Gastrocnemius medialis (tissue), 4 donors: Measurements from ENCODE around the gene PKP4. TPM values are rescaled to one million over a fixed set of nuclear protein-coding genes. Genes with fewer than 3 reads are reported as not detected.

Experiments used
- ATAC-seq, 2 donors: fragments of 150-250 bp; one replicate each; pipeline ENCODE4 v1.9.1; 2016
- DNase-seq, 2 donors: peaks; one replicate each; pipeline ENCODE4 v3.0.0-alpha.2; 2019
- H3K27ac ChIP-seq, 4 donors: fragments of 200-600 bp; sonication (generic); 1 replicate in 1 of 4; 2 replicates in 3 of 4; pipeline ENCODE4 v1.5.1; 2016 to 2018; ENCODE audit warnings: mild to moderate bottlenecking in 2 of 4, moderate library complexity in 1 of 4
- H3K27me3 ChIP-seq, 3 donors: fragments of 200-600 bp; sonication (generic) in 2 of 3; 1 replicate in 1 of 3; 2 replicates in 2 of 3; pipeline versions ENCODE4 v1.5.1 to v1.6.0; 2016 to 2019; ENCODE audit warnings: mild to moderate bottlenecking in 1 of 3, moderate library complexity in 1 of 3
- H3K36me3 ChIP-seq, 2 donors: fragments of 200-600 bp; sonication (generic) in 1 of 2; one replicate each; pipeline ENCODE4 v1.5.1; 2017 to 2018
- H3K4me1 ChIP-seq, 2 donors: fragments of 200-600 bp; sonication (generic) in 1 of 2; one replicate each; pipeline ENCODE4 v1.5.1; 2016 to 2017; ENCODE audit warnings: mild to moderate bottlenecking in 2 of 2
- H3K4me3 ChIP-seq, 4 donors: fragments of 200-600 bp; sonication (generic) in 3 of 4; 1 replicate in 1 of 4; 2 replicates in 3 of 4; pipeline ENCODE4 v1.5.1; 2016 to 2019; ENCODE audit warnings: mild to moderate bottlenecking in 2 of 4
- H3K9me3 ChIP-seq, 3 donors: fragments of 200-600 bp; sonication (generic) in 2 of 3; 1 replicate in 1 of 3; 2 replicates in 2 of 3; pipeline ENCODE4 v1.5.1; 2016 to 2019
- POLR2A ChIP-seq, 2 donors: fragments of 450-650 bp; IDR thresholded peaks; one replicate each; pipeline ENCODE4 v1.6.1; 2017; ENCODE audit warnings: antibody characterized with exemption in 2 of 2, mild to moderate bottlenecking in 2 of 2, moderate library complexity in 2 of 2
- in situ Hi-C, 4 donors: fragments of 200-750 bp; cut with MboI; loops; one replicate each; pipeline versions ENCODE4 v1.15.0 to v1.8.0; 2017; ENCODE audit warnings: low sequenced_read_pairs in 4 of 4
- intact Hi-C: fragments of 100-400 bp; cut with DNase I; formaldehyde crosslinking; loops from one replicate; pipeline ENCODE4 v1.15.1; 2023; ENCODE audit warnings: low total_unique reads
- total RNA-seq, 4 donors: library from RNA; depleted of rRNA; stranded (reverse); fragments of >200 nt; gene quantifications; one replicate each; pipeline versions ENCODE4 v1.1.0 to v1.2.3, GENCODE V29; 2016
- TF ChIP-seq, protein P1 (sequence below), 5 experiments: fragments of 450-650 bp in 3 of 5; fragments of 200-600 bp in 2 of 5; sonication (generic) in 2 of 5; IDR thresholded peaks in 4 of 5; conservative IDR thresholded peaks in 1 of 5; 1 replicate in 4 of 5; 2 replicates in 1 of 5; pipeline ENCODE4 v1.5.1; 2016 to 2019; ENCODE audit warnings: antibody characterized with exemption in 5 of 5, mild to moderate bottlenecking in 3 of 5, moderate library complexity in 3 of 5

The PKP4 gene
- total RNA-seq, 4 donors from 2014 or later: 15.3 to 36.0 (median 25.6) TPM

DNA sequence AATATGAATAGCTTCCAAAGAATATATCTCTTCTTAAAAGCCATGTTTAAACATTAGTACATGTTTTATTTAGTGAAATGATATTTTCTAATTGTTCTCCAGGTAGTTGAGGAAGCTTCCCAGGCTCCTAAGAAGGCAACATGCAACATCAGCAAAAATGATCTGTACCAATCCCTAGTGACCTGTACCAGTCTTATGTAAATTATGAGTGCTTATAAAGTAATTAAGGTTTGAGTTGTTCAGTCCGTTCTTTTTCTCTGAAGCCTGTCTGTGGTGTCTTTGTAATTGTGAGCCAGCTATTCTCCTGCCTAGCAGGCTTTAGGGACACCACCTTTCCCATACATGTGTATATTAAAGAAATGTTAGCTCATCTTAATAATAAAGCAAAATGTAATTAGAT, 98.2 kb downstream of the PKP4 start:
- TF ChIP-seq, protein P1, sequence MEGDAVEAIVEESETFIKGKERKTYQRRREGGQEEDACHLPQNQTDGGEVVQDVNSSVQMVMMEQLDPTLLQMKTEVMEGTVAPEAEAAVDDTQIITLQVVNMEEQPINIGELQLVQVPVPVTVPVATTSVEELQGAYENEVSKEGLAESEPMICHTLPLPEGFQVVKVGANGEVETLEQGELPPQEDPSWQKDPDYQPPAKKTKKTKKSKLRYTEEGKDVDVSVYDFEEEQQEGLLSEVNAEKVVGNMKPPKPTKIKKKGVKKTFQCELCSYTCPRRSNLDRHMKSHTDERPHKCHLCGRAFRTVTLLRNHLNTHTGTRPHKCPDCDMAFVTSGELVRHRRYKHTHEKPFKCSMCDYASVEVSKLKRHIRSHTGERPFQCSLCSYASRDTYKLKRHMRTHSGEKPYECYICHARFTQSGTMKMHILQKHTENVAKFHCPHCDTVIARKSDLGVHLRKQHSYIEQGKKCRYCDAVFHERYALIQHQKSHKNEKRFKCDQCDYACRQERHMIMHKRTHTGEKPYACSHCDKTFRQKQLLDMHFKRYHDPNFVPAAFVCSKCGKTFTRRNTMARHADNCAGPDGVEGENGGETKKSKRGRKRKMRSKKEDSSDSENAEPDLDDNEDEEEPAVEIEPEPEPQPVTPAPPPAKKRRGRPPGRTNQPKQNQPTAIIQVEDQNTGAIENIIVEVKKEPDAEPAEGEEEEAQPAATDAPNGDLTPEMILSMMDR (IDR thresholded peaks at IDR 0.05 in 4 of 5, conservative IDR thresholded peaks at IDR 0.05 in 1 of 5): no peak
- ATAC-seq: no peak
- Histone ChIP-seq H3K4me3 (no peak overlapping the region), H3K27ac (no peak overlapping the region), H3K4me1 (no peaks in the 10 kb centered on the region), H3K9me3 (no peaks in the 10 kb centered on the region), H3K36me3 (no peaks in the 10 kb centered on the region), H3K27me3 (no peaks in the 10 kb centered on the region)
- in situ Hi-C loops: no loop called here
- intact Hi-C loops: no loop called here
- DNase-seq: no peak

GRCh38 chr2:158556124-158556523, 99.4 kb downstream of the PKP4 start:
- no peak overlapping the region for H3K27ac ChIP-seq
- no peak for ATAC-seq
- H3K9me3 ChIP-seq: no peaks in the 10 kb centered on the region
- in situ Hi-C loops (no loop called here), intact Hi-C loops (no loop called here)
- no peaks in the 10 kb centered on the region for H3K36me3 ChIP-seq
- TF ChIP-seq, protein P1 (IDR thresholded peaks at IDR 0.05 in 4 of 5, conservative IDR thresholded peaks at IDR 0.05 in 1 of 5): no peak
- TF ChIP-seq POLR2A (IDR thresholded peaks at IDR 0.05): no peak
- H3K4me1 ChIP-seq: no peaks in the 10 kb centered on the region
- no peaks in the 10 kb centered on the region for H3K27me3 ChIP-seq
- H3K4me3 ChIP-seq: no peak overlapping the region
- DNase-seq: no peak

- no peak for DNase-seq
- Histone ChIP-seq H3K4me1 (no peaks in the 10 kb centered on the region), H3K4me3 (no peak overlapping the region), H3K27ac (no peak overlapping the region), H3K9me3 (no peaks in the 10 kb centered on the region), H3K36me3 (no peaks in the 10 kb centered on the region), H3K27me3 (no peaks in the 10 kb centered on the region)
- intact Hi-C loops (no loop called here), in situ Hi-C loops (no loop called here)
- ATAC-seq: no peak
- TF ChIP-seq POLR2A (IDR thresholded peaks at IDR 0.05): no peak
- TF ChIP-seq, protein P1 (IDR thresholded peaks at IDR 0.05 in 4 of 5, conservative IDR thresholded peaks at IDR 0.05 in 1 of 5): no peak
Observed at GRCh38 chr2:158557752-158558151, 101.0 kb downstream of the PKP4 start.

DNA sequence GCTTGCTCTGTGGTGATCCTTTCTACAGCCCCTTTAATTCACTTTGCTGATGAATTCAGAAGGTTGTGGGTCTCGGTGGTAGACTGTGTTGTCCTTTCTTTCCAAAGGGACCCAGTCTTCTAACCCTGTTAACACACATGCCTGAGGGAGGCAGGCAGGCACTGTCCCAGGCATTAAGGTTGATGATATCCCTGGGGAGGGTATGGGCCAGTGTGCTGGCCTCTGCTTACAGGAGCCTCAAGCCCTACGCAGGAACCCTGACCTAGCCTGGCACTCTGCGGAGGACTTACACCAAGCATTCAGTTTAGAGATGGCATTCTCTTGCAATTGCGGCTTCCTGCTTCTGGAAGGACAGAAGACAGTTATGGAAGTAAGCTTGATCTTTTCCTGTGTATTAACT, 102.5 kb downstream of the PKP4 start:
- no peak for ATAC-seq
- Histone ChIP-seq H3K4me1 (no peaks in the 10 kb centered on the region), H3K4me3 (no peak overlapping the region), H3K27me3 (no peaks in the 10 kb centered on the region), H3K9me3 (no peaks in the 10 kb centered on the region), H3K36me3 (no peaks in the 10 kb centered on the region), H3K27ac (no peak overlapping the region)
- DNase-seq: no peak
- TF ChIP-seq POLR2A (IDR thresholded peaks at IDR 0.05): no peak
- TF ChIP-seq, protein P1 (IDR thresholded peaks at IDR 0.05 in 4 of 5, conservative IDR thresholded peaks at IDR 0.05 in 1 of 5): no peak
- in situ Hi-C loops: no loop called here
- intact Hi-C loops: no loop called here

- no peak for TF ChIP-seq POLR2A (IDR thresholded peaks at IDR 0.05)
- TF ChIP-seq, protein P1 (IDR thresholded peaks at IDR 0.05 in 4 of 5, conservative IDR thresholded peaks at IDR 0.05 in 1 of 5): no peak
- intact Hi-C loops: no loop called here
- no peaks in the 10 kb centered on the region for H3K27me3 ChIP-seq
Observed at GRCh38 chr2:158560259-158560658, 103.5 kb downstream of the PKP4 start.

More at GRCh38 chr2:158560259-158560658, 103.5 kb downstream of the PKP4 start:
- ATAC-seq (no peak), DNase-seq (no peak)
- Histone ChIP-seq H3K36me3 (no peaks in the 10 kb centered on the region), H3K27ac (no peak overlapping the region), H3K9me3 (no peaks in the 10 kb centered on the region), H3K4me1 (no peaks in the 10 kb centered on the region), H3K4me3 (no peak overlapping the region)
- in situ Hi-C loops: no loop called here
